ENCODE data around the gene AVPR1A.
A peak's percentile ranks its signal among the peaks of the same experiment; 100 is the strongest.
"Not testable (repeated sequence)": the region's sequence is repeated elsewhere in the genome, so short reads cannot be mapped to it uniquely, and the experiment has no call there.

The AVPR1A gene

DNA sequence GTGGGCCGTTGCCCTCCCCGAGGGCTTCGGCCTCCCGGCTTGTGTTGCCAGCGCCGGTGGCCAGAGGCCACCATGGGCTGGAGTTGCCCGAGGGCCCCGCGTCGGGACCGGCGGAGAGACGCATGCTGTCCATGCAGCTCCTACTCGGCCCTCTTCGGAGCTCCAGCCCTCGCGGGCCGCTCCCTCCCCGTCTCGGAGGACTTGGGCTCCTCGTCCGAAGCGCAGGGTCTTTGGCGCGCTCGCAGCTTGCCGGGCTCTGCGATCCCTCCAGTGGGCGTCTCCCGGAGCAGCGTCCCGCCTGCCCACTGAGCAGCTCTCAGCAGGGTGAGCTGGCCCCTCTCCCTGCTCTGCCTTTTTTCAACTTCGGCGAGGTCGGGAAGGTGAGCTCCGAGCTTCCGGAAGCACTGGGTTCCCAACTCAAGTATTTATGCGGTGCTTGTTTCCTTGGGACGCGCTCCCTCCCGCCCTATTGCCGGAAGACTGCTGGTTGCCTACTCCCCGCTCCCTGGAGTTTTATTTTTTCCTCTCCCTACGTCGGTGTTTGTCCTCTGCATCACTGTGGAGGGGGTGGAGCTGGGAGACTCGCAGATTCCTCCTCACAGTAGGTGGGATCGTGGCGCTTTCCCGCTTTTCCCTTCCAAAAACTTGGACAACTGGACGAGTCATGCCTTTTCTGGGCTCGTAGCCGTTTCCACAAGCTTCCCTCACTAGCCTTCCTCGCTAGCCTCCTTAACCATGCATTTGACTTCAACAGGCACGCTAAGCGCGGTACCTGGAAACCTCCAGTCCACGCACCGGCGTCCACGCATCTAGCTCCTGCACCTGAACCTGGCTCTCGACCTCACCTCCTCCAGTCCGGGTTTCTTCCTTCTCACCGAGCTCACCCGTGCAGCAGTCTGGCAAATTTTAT lies at the start of gene AVPR1A:
Gene AVPR1A (minus strand): TSS at position 489 of the 910 bp plus-strand sequence. CDS start 365 bp downstream, at position 124.
- no peak for DNase-seq

DNA sequence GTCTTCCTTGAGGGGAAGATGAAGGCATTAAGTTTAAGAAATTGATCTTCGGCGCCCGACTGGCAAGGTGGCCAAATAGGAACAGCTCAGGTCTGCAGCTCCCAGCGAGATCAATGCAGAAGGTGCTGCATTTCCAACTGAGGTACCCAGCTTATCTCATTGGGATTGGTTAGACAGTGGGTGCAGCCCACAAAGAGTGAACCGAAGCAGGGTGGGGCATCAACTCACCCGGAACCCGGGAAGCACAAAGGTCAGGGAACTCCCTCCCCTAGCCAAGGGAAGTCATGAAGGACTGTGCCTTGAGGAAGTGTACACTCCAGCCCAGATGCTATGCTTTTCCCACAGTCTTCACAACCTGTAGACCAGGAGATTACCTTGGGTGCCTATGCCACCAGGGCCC lies 45.2 kb upstream of the AVPR1A start:
- DNase-seq, result no peak

DNA sequence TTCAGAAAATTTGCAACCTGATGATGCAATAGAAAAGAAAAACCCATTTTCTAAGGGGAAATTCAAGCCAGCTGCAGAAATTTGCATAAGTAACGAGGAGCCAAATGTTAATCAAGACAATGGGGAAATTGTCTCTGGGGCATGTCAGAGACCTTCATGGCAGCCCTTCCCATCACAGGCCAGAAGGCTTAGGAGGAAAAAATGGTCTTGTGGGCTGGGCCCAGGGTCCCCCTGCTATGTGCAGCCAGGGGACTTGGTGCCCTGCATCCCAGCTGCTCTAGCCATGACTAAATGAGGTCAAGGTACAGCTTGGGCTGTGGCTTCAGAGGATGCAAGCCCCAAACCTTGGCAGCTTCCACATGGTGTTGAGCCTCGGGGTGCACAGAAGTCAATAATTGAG lies 28.2 kb upstream of the AVPR1A start:
- DNase-seq, result no peak

DNA sequence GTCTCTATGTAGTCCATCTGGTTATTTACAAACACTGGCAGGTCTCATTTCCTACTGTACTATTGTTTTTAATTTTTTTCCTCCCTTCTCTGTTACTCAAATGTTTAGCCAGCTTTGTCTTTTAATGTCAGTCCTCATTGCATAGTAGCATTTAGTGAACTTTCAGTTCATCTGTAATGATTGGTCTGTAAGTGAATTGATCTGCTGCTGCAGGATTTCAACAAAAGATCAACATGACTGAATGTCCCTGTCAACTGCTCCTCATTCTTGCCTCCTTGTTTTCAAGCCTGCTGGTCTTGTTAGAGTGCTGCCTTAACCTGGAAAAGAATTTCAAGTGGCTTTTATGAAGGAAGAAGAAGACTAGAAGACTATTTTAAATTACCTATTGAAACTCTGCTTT lies 19.3 kb upstream of the AVPR1A start:
- no peak for DNase-seq

DNA sequence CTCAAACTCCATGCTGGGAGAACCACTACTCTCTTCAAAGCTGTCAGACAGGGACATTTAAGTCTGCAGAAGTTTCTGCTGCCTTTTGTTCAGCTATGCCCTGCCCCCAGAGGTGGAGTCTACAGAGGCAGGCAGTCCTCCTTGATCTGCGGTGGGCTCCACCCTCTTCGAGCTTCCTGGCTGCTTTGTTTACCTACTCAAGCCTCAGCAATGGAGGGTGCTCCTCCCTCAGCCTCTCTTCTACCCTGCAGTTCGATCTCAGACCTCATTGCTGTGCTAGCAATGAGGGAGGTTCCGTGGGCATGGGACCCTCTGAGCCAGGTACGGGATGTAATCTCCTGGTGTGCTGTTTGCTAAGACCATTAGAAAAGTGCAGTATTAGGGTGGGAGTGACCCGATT lies 16.7 kb upstream of the AVPR1A start:
- not testable (repeated sequence) for DNase-seq

DNA sequence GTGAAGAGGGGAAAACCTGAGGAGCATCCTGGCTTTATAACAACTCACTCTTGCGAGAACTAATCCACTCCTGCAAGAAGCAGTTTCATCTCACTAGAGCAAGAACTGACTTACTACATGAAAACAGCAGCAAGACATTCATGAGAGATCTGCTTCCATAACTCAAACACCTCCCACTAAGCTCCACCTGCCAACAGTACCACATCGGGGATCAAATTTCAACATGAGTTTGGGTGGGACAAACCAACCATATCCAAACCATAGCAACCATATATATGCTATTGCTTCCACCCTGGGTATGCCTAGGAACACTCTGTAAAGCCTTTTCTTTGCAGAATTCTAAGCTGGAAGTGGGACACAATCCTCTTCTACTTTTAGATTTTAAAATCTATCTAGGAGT lies 13.9 kb upstream of the AVPR1A start:
- no peak for DNase-seq

DNA sequence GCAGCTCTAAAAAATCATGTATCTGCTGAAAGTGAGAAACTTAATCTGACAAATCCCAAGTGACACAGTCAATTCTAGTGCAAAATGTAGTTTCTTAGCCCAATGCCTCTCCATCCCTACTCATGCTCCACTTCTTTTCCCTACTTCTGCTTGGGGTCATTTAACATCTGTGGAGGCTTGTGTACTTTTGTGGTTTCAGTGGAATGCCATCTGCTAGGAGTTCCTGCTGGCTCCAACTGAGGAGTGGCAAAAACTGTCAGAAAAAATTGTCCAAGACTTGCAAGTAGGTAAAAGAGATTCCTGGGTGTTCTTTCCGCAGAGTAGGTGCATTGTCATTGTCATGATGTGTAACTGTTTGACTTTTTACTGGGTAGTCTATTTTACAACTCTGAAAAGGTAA lies 12.5 kb upstream of the AVPR1A start:
- DNase-seq, result no peak

DNA sequence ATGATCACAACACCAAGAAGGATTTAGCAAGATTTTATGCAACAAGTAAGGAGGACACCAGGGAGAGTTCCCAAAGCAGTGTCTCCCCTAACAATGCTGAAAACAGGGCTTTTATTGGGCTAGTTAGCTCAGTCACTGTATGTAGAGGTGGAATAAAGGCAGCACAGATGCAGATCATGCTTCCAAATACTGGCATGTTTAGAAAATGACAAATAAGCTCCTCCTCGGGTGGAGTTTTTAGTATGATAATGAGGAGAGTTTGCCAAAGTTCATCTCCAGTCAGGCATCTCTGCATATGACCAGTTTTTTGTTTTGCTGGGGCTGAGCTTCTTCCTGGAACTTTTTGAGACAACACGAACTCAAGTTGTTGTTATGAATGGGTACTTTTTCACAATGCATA lies 4.4 kb upstream of the AVPR1A start:
- DNase-seq, result no peak

DNA sequence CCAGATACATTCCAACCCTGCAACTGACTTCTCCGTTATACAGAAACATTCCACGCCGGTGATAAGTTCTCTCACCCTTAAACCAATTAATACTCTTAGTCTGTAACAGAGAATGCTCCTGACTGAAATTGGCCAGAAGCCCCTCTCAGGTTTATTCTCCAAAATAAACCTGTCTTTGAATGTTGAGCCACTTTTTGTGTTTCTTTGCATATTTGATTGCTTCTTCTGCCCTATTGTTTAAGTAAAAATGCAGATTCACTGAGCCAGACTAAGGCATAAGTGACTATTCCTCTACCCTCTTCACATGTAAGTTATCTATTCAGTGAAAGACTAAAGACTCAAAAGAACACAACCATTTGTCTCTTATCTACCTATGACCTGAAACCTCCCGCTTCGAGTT lies 3.6 kb upstream of the AVPR1A start:
- no peak for DNase-seq

DNA sequence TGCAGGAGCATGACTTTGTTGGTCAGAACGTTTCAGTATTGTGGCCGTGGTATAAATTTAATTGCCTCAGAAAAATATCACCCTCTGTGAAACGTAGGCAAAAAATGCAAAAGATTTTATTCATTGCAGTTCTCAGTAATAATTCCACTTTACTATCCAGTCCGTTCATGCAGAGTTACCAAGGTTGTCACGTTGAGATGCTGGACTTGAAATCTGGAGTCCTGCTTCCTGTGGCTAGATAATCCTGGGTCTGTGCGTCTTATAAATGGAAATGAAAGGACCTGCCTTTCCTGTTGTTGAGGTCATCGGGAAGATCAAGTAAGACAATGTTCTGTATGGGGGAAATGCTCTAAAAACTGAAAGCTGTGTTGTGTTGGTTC lies 1.3 kb upstream of the AVPR1A start:
- DNase-seq, result no peak

DNA sequence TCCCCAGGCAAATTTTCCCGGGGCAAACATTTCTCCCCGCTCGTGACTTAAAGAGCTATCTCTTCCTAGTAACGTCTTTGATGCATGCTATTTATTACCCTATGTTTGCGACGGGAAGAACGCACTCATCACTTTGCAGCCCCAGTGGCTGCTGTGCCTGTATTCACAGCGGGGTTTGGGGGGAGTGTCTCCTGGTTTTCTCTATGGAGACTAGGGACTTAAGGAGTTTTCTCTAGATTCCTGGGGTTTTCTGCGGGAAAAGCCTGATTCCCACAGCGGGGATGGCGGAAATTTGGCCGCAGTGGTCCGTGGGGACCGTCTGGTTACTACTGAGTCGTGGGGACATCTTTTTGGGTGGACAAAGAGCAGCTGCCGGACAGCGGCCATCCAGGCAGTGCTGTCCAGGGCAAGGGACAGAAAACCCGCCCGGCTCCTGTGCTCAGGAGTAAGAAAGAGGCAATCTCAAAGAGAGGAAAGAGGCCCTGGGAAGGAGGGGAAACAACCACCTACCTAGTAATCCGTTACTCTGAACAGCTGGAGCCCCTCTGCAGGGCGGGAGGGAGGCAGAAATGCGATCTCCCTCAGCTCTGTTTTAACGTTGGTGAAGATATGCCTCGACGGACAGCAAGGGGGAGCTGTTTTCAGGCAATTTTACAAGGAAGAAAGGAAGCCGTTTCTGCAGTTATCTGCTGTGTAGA lies 771 bp upstream of the AVPR1A start:
- peak; percentile 11 to 13 for DNase-seq

DNA sequence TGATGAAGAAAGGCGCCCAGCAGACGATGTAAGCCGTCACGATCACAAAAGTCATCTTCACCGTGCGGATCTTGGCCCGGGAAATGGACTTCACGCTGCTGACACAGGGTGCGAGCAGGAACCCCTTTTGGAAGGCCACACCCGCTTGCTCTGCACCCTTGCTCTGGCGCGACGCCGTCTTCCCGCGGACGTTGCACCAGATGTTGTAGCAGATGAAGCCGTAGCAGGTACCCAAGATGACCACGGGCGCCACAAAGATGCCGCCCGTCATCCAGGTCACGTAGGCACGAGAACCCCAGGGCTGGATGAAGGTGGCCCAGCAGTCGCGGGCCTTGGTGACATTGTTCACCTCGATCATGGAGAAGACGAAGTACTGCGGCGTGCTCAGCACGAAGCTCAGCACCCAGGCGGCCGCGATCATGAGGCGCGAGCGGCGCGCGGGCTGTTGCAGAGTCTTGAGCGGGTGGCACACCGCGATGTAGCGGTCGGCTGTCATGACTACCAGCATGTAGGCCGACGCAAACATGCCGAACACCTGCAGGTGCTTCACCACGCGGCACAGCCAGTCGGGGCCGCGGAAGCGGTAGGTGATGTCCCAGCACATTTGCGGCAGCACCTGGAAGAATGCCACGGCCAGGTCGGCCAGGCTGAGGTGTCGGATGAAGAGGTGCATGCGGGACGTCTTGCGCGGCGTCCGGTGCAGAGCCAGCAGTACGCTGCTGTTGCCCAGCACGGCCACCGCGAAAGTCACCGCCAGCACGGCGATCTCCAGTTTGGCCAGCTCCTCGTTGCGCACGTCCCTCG lies 890 bp downstream of the AVPR1A start:
- DNase-seq, result no peak

DNA sequence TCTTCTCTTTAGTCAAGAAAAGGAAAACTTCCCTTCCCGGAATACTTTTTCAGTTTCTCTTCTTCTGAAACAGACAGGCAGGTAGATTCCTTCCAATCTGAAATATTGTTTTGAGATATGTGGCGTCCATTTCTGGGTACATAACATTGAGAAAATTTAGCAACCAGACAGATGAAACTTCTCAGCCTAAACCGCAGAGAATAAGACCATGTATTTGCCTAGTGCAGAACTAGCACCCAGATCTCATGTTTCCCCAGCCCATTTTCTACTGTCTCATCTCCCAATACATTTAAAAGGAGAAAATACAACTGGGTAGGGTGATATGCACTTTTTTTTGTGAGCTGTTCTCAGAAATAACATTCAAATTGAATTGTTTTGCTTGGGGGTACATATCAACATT lies 6.4 kb downstream of the AVPR1A start:
- DNase-seq, result no peak

DNA sequence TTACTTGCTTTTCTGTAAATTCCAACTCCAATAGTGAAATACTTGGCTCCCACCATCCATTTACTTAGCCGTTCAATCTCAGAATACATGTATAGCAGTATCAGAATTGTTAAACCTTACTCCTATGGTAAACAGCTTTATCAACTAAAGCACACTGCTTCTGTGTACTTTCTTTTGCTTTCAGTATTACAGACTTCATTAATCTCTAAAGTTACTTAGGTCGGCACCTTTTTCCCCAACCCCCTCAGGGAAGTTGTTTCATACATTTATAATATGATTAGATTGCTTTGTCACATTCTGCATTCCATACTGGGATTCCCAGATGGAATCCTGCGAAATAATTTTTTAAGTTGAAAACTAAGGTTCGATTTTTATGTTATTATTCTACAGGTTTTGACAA lies 12.5 kb downstream of the AVPR1A start:
- no peak for DNase-seq

DNA sequence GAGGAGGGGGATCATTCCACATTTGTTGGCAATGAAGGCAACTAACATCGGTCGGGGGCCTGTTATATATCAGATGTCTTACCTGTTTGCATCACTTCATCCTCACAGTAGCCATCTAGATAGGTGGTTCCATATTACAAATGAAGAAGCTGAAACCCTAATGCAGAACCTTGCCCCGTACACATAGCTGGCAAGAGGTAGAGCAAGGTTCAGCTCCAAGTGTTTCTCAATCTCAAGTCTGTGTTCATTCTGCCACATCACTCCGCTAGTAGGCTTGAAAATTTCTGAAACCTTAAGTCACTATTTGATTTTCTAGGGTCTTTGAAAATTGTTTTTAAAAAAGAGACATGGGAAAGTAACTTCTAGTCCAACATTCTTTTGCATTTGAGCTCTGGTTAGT lies 17.0 kb downstream of the AVPR1A start:
- DNase-seq, result no peak

DNA sequence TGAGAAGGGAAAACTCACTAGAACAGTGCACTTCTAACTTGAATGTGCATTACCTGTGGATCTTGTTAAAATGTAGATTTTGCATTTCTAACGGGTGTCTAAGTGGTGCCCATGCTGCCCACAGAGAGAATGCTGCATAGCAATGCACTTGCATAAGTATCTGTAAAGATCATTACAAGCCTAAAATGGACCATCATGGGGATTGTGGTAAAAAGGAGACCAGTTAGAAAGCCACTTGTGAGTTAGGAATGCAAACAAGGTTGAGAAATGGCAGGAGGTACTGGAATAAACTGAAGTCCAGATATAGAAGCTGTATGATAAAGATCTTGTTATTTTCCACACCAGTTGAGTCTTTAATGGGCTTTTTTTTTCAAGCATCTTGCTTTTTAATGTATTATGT lies 18.8 kb downstream of the AVPR1A start:
- DNase-seq, result no peak

DNA sequence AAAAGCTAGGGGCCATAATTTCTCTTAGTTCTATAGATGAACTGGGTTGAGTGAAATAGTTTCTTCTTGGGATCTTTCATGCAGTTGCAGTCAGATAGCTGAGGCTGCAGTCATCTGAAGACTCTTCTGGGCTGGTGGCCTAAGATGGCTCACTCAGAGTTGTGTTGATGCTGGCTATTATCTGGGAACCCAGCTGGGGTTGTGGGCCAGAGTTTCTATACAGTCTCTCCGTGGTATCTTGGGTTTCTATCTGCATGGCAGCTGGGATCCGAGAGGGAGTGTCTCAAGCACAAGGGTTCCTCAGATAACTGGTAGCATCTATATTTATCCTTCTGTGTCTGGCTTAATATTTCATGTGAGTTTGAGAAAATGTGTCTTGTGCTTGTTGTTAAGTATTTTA lies 21.1 kb downstream of the AVPR1A start:
- no peak for DNase-seq

DNA sequence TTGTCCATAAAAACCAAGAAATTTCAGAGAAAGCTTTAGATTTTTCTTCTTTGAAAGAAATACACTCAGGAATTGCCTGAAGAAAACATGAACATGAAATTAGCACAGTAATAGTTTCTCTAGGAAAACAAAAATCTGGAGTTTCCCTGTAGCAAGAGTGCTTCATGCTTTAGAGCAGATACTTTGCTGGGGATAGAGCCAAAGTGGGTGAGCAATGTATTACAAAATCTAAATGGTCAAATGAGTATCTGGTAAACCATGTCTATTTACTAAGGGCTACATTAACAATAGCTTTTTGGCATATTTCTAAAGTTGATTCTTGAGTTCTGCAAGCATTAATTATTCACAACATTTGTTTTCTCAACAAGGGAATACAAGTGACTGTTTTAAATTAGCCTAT lies 26.2 kb downstream of the AVPR1A start:
- no peak for DNase-seq

DNA sequence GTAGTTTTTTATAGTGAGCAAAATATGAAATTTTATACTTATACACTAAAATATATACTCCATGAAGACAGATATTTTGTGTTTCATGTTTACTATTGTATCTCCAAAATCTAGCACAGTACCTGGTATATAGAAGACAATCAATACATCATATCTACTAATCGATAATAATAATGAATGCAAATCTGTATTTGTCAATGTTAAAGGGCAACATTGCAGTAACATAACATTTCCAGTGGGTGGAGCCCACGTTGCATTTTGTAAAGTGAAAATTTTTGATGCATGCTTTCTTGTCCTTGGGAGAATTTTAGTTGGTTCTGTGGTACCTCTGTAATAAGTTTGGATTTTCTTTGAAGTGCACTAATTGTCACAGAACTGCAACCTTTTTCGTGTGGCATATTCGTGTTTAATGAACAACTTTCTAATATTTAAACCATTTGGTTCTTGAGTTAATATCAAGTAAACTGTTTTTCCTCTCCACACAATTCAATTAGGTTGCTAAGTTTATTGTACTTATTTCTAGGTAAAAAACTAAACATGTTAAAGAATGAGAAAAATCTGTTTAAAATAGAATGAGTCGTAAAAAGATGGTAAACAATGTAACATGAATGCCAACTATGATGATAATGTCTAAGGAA lies 47.4 kb downstream of the AVPR1A start:
- peak; percentile 15 to 25 for DNase-seq

DNA sequence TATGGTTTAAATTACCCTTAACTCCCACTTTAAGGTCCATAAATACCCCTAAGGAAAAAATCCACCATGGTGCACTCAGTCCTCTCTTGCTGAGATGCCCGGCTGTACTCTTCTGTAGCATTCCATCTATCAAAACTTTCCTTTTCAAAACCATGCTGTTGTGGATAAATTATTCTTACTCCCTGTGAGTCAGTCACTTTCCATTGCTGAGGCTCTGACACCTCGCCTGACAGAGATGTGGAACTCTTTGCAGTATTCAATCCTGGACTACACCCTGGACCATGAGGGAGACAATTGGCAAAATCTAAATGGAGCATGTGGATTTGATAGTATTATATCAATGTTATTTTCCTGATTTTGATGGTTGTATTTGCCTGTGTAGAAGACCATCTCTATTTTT lies 49.1 kb downstream of the AVPR1A start:
- no peak for DNase-seq

DNA sequence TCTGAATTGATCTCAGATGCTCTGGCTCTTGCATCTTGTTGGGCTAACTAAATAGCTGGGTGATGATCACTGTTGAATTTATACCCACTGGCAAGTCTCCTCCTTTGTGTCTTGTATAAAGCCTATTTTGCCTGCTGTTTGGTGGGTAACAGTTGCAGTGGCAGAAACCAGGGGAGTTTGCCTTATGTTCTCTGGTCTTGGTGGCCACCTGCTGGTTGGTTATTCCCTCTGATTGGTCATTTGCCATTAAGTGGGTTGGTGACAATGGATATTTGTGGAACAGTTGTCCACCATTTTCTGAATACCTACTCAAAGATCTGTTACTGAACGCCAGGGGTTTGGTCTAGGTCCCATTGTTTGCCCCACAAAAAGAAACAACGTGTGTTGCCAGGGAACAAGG lies 52.1 kb downstream of the AVPR1A start:
- DNase-seq, result no peak

DNA sequence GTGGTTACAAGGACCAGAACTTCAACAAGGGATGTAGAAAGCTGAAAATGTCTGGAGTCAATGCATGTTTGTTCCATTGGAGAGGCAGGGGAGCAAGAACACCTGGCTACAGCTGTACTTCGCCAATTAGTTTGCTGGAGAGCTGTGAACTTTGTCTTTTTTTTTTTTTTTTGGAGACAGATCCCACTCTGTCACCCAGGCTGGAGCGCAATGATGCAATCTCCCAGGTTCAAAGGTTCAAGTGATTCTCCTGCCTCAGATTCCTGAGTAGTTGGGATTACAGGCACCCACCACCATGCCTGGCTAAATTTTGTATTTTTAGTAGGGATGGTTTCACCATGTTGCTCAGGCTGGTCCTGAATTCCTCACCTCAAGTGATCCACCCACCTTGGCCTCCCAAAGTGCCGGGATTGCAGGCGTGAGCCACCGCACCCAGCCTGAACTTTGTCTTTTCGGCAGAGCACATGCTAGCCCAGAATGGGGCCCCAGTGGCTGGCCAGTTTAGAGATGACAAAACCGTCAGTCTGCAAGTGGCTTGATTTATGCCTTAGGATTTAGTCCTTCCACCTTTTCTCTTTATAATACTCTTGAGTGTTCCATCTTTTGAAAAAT lies 55.5 kb downstream of the AVPR1A start:
- no peak for DNase-seq

DNA sequence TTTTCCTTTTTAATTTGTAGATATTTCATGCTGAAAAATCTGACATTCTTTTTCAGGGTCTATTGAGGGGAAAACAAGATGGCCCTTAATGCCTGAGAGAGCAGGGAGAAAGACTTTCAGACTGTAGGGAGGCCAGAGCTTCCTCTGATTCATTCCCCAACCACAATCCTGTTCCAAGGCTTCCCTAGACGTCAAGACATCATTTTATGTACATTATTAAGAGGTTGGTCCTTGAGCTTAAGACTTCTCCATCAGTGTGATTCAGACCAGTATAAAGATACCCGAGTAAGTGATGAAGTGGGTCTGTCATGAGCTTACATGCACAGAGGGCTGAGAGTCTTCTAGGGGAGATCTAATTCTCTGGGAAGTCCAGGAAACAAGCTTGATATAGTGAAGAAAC lies 57.3 kb downstream of the AVPR1A start:
- no peak for DNase-seq
